ENCODE data around the gene CHAT.

The CHAT gene

GRCh38 chr10:49613882-49614241 lies at the start of gene CHAT:
TSS of gene CHAT (plus strand) at chr10:49614037. CDS start at chr10:49614190, 153 bp downstream.
- DNase-seq, result no peak

- DNase-seq, result no peak
These were observed 49.3 kb upstream of the CHAT start for GRCh38 chr10:49564461-49565009.

DNA sequence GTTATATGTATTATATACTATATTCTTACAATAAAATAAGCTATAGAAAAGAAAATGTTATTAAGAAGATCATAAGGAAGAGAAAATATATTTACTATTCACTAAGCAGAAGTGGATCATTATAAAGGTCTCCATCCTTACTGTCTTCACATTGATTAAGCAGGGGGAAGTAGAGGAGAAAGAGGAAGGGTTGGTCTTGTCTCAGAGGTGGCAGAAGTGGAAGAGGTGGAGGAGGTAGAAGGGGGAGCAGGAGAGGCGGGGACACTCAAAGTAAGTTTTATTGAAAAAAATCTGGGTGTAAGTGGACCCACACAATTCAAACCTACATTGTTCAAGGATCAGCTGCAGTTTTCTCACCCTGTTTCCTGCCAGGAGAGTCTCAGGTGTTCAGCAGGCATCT lies 46.0 kb upstream of the CHAT start:
- DNase-seq, result no peak

DNA sequence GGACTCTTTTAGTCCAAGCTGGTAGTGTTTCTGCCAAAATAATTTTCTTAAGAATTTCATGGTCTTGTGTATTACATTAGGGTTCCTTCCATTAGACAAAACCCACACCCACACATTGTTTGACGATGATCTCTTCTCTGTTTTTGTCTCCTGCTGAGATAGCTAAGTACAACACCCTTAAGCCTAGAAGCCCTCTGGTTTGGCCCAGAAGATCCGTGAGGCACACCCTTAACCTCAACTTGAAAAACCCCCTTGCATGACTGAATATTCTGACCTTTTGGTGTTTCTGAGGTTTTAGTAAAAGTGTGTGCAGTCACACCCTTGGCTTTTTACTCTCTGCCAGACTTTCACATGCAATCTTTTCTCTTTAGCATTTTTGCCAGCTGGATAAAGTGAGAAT lies 45.6 kb upstream of the CHAT start:
- DNase-seq, result no peak

DNA sequence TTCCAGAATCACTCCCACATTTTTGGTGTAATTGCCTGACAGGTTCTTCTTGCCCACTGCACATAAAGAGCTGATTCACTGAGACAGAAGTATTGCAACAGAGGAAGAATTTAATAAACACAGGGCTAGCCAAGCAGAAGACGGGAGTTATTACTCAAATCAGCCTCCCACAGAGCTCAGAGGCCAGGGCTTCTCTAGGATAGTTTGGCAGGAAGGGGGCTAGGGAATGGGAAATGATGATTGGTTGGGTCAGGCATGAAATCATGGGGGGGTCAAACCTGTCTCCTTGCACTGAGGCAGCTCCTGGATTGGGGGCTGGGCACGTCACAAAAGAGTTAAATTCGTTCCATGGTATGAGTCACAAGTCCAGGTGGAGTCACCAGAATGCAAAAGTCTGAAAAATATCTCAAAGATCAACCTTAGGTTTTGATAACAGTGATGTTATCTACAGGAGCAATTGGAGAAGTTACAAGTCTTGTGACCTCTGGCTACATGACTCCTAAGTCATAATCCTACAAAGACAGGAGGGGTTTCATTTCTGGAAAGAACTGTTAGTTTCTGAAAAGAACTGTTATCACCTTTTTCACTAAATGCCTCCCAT lies 44.7 kb upstream of the CHAT start:
- DNase-seq, result no peak

DNA sequence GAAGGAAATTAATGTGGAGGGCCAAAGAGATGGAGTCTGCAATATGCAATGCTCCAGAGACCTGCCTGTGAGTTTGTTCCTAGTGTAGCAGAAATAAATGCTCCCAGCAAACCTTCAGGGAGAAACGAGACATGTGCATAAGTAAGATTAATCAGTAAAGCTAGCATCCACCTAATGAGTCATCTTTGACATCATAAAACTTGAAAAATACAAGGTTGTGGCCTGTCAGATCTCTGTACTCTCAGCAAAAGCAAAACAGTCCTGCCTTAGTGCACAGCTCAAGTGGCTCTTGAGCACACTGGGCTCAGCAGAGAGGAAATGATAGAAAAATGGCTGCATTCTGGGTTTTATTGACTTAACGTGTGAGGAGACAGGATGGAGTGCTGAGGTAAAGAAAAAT lies 42.4 kb upstream of the CHAT start:
- DNase-seq, result no peak

DNA sequence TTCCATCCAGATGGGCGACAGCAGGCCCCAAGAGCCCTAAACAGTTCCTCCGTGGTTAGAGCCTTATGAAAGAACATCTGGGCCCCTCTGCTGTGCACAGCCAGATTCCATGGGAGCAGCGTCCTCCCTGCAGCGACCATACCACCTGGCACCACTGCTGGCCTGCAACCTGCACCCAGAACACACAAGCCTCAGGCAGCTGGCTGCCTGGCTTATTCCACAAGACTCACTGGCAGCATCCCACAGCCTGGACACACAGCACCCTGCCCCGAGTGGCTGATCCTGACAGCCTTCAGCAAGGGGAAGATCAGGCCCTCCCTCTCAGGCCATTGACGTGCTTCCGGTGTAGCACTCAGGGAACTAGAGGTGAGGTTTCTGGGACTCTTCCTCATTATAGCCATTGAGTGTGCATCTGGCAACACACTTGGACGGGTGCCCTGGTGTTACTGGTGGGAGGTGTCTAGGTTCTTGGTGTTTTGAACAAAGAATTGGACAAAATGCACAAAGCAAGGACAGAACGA lies 41.2 kb upstream of the CHAT start:
- DNase-seq, result no peak

GRCh38 chr10:49575489-49576072 lies 38.3 kb upstream of the CHAT start:
- DNase-seq, result no peak

GRCh38 chr10:49577182-49577925 lies 36.5 kb upstream of the CHAT start:
- no peak for DNase-seq

- no peak for DNase-seq
These were observed 35.4 kb upstream of the CHAT start for GRCh38 chr10:49578392-49578791.

- DNase-seq, result no peak
These were observed 34.2 kb upstream of the CHAT start for GRCh38 chr10:49579621-49580020.

GRCh38 chr10:49585387-49585786 lies 28.4 kb upstream of the CHAT start:
- DNase-seq, result no peak

- DNase-seq, result no peak
These were observed 25.9 kb upstream of the CHAT start for GRCh38 chr10:49587981-49588380.

DNA sequence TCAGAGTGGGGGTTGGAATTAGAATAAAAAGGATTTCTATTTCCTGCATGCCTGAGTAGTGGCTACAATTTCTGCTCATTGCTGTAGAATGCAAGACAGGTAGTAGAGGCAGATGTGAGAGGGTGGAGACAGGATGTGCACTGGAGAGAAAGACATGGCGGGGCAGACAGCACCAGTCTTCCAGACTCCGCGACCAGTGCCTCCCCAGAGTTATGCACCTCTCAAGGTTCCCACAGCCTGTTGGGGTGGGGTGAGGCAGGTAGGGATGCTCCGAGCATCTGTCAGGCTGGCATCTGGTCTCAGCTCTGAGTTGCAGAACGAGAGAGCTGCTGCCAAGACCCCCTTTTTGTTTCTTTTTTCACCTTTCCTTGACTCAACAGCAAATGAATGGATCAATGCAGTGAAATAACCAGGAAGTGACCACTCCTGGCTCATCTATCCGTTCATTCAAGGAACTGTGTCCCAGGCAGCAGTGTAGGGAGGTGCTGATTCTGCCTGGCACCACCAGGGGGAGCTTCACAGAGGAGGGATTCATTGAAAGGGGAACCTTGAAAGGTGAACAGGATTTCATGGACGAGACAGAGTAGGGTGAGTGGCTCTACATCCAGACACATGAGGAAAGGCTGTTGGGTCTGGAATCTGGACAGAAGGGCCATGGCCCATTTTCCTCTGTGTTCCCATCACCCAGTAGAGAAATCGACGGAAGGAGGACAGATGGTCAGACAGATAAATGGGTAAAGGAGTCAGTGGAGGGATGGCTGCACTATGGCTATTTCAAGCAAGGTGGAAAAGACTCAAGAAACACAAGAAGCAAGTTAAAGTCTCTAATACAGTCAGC lies 20.9 kb upstream of the CHAT start:
- no peak for DNase-seq

GRCh38 chr10:49593564-49593875 lies 20.3 kb upstream of the CHAT start:
- DNase-seq, result no peak

DNA sequence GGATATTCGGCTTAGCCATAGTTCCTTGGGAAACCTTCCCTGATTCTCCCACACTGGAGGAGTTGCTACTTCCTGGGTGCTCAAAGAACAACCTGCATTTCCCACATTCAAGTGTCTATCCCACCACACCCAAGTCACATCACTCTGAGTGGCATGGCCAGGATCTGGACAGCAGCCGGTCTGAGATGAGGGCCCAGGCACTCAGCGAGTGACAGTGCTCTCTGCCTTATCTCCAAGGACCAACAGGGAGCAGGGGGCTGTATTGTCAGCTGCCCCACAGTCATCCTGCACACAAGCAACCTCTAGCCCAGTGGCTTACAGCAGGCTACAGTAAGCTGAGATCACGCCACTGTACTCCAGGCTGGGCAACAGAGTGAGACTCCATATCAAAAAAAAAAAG lies 19.8 kb upstream of the CHAT start:
- no peak for DNase-seq

DNA sequence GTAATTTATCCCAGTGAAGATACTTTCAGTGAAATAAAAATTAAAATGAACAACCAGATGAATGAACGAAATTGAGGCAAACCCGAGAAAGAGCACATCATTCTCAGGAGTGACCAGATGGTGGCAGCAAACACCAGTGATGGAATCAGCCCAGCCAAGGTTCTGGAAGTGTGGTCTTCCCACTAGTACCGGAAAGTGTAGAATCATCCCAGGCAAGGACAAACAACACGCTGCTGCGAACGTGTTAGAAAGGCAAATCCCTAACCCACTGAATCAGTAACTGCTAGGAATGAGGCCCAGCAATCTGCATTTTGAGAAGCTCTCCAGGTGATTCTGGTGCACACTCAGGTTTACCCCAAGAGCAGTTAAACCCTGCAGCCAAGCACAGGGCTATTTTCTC lies 19.2 kb upstream of the CHAT start:
- DNase-seq, result no peak

DNA sequence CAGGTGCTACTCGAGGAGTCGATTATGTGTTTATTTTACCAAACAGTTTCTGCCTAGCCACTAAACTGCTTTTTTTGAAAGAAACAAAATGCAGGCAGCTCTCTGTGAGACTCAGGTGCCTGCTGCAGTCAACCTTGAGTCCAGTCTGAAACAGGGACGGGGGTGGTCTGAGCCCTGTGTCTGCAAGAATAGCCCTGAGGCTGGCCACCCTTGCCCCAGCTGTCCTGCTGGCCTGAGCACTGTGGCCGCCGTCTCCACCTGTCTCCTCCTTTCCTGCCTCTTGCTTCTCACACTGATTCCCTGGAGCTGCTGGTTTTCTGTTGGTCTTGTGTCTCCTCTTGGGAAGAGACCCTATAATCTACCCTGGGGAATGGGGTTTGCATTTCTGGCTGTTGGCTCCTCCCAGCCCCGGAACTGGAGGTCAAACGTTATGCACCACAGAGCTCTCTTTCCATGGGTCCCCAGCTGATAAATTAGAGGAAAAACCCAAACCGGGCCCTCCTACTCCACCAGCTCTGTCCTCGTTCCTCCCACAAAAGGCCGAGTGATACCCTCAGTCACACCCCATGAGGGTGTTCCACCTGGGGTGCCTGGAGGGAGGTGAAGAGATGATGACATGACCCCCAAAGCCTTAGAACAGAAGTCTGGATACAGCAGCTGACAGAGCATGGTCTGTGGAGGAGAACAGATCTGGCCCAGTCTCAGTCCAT lies 18.7 kb upstream of the CHAT start:
- DNase-seq, result no peak

DNA sequence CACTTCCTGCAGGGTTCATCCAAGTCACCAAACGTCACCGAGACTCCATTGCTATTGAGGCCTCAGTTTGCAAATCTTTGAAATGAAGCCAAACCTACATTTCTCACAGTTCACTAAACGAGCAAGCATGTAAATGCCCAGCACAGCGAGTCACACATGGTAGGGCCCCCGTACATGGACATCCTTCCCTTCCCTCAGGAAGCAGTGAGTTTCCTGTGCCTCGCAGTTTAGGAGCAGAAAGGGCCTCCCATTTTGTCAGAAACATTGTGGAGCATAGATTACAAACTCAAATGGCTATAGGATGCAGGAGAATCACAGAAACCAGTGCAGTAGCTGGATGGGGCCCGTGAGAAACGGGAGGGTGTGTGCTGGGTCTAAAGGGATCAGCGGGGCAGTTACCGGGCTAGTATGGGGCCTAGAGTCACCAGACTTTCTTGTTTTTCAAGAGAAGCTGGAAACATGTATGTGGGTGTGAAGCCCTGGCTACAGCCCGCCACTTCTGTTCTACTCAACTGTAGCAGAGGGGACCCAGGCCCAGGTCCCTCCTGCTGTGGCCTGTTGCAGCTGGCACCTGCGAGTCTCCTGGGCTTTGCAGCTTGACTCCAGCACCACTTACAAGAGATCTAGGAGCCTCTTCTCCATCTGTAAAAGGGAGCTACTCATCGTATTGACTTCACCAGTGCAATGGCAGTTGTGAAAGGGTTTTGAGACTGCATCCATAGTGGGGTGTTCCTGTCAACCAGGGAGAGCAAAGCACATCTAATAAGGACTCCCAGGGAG lies 17.9 kb upstream of the CHAT start:
- DNase-seq, result no peak

DNA sequence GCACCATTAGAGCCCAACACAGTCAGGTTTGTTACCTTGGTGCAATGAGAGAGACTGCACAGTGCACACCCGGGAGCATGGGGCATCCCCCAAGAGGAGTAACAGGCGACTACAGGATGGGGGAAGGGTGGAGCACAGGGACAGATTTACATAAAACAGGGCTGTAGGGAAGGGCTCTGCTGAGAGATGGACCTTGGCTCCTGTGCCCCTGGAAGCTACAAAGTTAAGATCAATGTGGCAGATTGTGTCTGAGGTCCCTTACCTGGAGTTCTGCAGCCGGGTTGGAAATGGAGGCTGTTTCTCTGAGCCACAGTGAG lies 17.4 kb upstream of the CHAT start:
- DNase-seq, result no peak

- no peak for DNase-seq
These were observed 17.0 kb upstream of the CHAT start for GRCh38 chr10:49596836-49597235.

Measured in NCI-H2081 treated with DMSO at 0.1 percent for 48 hours (cell line).